Measurements from ENCODE around the gene SAMM50.

Gene SAMM50

GRCh38 chr22:43980996-43981395 lies 25.8 kb downstream of the SAMM50 start:
- DNase-seq: no peak

GRCh38 chr22:43983808-43984207 lies 28.6 kb downstream of the SAMM50 start:
- no peak for DNase-seq

DNA sequence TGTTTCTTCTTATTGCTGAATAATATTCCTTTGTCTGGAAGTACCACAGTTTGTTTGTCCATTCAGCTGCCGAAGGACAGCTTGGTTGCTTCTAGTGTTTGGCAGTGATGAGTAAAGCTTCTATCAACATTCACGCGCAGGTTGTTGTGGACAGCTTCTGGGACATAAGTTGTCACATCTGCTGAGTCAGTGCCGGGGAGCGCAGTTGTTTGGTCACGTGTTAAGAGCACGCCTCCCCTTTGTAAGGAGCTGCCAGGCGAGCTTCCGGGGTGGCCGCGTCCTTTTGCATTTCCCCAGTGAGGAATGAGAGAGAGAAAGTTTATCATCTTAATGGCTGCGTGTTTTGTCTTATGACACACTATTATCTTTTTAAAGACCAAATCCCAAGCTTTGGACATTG lies 30.3 kb downstream of the SAMM50 start:
- DNase-seq: peak; percentile 44

DNA sequence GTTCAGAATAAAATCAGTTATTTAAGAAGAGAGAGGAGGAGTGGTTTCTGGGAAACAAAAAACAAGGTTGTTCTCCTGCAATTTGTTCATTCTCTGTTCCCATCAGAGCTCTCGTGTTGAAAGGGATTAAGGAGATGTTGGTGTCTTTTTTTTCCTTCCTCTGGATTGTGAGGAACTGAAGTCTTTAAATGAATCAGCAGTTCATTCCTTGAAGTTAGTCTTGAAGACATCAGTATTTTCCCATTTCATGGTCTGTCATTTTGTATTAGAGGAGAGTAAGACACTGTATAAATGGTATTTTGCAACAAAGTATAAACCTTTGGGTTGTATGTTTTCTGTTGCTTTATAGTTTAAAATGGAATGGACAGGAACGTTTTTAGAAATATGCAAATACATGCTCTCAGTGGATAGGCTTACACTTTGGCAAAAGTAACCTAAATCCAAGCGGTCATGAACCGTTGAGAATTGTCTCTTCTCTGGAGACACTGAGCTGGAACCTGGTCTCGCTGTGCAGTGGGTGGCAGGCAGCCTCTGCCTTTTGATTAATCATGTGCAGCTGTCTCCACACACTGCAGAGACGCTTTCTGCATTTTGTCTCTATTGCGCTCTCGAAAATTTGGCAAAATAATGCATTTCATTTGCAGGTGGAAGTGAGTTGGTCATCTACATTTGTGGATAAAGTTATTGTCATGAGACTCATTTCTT lies 33.0 kb downstream of the SAMM50 start:
- no peak for DNase-seq

DNA sequence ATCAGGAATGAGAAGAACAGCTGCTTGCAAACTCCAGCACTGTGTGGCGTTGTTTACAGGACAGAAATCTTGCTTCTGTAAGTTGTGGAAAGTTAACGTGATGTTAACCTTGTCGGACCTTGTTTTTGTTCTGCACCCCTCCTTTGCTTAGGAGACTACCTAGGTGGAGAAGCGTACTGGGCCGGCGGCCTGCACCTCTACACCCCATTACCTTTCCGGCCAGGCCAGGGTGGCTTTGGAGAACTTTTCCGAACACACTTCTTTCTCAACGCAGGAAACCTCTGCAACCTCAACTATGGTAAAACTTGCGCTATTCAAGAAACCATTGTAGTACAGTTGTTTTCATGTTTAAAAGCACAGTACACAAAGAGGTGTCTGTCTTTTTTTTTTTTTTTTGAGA lies 33.7 kb downstream of the SAMM50 start:
- DNase-seq: no peak

DNA sequence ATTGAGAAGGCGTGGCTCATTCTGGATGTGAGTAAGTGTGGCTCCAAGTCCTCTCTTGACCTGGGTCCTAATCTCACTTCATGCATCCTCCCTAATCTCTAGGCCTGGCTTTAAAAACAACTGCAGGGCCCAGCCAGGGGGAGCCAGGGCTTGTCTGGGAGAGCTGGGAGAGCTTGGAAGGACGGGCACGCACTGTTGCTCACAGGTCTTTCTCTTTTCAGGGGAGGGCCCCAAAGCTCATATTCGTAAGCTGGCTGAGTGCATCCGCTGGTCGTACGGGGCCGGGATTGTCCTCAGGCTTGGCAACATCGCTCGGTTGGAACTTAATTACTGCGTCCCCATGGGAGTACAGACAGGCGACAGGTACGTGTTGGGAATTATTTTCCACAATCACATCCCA lies 34.8 kb downstream of the SAMM50 start:
- DNase-seq: no peak

DNA sequence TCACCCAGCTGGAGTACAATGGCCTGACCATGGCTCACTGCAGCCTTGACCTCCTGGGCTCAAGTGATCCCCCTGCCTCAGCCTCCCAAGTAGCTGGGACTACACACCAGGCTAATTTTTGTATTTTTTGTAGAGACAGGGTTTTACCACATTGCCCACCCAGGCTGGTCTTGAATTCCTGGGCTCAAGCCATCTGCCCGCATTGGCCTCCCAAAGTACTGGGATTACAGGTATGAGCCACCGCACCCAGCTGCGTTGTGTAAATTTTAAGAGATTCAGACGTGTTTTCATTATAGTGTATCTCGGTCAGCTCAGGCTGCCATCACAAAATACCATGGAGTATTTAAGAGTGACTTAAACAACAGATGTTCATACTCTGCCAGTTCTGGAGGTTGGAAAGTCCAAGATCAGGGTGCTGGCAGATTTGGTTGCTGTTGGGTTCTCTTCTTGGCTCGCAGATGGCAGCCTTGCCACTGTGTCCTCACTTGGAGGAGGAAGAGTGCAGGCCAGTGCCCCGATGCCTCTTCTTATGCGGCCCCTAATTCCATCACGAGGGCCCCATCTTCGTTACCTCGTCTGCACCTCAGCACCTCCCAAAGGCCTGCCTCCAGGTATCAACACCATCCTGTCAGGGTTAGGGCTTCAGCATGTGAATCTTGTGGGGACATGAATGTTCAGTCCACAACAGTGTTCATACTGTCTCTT lies 36.2 kb downstream of the SAMM50 start:
- DNase-seq: no peak

DNA sequence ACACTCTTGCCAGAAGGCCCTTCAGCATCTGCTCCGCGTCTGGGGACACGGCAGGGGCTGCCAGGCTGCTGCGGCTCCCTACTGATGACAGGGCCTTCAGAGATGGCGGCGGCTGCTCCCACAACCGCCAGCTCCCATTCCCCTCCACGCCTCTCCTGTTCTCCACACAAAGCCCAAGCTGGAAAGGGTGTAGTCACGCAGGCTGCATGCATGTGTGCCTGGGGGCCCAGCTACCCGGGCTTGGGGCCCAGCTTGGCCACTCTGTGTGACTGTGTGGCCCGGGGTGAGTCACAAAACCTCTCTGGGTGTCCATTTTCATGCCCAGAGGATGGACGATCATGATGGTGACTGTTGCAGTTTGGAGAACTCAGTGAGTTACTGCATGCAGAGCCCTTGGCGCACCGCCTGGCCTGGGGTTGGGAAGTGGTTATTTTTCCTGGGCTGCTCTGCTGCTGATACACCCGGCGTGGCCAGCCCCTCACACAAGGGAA lies 37.1 kb downstream of the SAMM50 start:
- DNase-seq: no peak

DNA sequence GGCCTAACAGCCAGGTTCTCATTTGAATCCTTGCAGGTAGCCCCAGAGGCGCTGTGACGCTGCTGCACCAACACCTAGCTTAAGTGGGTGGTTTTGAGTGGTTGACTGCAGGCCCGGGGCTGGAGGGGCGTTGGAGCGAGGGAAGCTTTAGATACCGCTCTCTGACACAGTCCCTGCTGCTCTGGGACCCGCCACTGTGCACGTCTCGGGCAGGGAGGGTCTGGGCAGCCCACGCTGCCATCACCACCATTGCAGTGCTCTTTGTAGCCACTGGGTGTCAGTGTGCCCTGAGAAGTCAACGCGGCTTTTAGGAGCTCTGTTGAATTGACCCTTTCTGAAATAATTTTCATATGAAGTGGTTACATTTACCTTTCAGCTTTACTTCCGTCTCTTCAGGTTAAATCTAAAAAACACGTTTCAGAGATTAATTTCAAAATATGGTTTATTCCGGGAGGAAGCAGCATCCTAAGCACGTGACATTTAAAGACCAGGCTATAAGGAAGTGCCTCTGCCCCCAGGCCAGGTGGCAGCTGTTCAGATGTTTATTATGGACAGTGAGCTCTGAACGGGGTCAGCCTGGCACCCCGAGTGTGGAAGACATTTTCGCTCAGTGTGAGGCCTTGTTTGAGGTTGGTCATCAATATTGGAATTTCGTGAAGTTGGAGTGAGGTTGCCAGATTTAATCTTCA lies 38.0 kb downstream of the SAMM50 start:
- DNase-seq: peak; percentile 32

DNA sequence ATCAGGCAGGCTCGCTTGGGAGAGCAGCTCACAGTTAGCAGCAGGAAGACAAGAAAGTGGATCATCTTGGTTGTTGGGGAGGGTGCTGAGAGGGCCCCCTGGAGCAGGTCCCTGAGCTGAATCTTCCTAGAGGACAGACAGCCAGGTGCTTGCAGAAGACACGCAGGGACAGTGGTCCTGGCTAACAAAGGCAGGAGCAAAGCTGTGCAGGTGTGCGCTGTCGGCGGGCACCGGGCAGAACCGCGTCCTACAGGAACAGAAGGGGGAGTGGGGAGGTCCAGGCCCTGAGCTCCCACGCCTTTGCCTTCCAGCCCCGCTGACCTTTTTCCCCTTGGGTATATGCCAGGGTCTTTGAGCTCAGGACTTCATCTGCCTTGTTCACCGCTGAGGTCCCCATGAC lies 38.8 kb downstream of the SAMM50 start:
- no peak for DNase-seq

DNA sequence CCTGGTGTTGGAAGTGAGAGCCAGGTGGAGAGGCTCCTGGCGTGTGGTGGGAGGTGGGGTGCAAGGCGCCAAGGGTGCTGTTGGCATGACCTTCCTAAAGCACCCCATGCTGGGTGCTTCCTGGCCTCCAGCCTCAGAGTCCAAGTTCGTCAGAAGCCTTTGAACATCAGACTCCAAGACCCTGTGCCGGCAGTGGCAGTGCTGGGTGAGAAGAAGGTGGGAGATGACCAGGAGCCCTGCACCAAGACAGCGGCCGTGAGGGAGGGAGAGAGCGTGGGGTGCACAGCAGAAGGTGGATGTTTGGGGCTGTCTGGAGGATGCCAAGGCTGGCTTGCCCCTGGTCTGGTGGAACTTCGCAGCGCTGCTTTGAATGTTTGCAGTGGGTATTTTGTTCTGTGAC lies 39.2 kb downstream of the SAMM50 start:
- DNase-seq: no peak

- DNase-seq: no peak
Measured at GRCh38 chr22:43995057-43995685, 39.9 kb downstream of the SAMM50 start.

GRCh38 chr22:43995798-43996169 lies 40.5 kb downstream of the SAMM50 start:
- DNase-seq: no peak

DNA sequence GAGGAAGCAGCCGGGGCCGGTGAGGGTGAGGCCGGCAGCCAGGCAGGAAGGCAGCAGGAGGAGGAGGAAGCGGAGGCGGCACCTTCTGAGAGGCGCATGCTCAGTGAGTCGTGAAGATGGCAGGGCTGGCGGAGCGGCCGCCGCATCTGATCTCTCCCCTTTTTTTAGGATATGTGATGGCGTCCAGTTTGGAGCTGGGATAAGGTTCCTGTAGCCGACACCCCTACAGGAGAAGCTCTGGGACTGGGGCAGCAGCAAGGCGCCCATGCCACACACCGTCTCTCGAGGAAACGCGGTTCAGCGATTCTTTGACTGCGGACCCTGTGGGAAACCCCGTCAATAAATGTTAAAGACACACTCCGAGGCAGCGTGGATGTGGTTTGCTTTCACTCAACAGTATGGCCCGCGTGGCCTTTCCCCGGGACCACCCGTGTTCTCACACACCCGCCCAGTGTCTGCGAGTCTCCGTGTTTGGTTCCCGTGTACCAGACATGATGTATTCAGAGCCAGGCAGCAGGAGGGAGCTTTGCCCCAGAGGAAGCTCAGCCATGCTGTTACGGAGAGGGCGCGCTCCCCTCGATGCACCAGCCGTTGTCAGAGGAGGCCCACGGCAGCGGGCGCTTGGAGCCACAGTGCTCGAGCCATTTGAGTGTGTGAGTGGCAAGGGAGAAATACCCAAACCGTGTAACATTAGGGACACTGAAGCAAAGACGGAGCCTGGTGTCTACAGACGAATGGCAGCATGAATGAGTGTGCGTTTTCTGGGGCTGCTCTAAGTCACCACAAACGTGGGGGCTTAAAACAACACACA lies 41.1 kb downstream of the SAMM50 start:
- DNase-seq: no peak

DNA sequence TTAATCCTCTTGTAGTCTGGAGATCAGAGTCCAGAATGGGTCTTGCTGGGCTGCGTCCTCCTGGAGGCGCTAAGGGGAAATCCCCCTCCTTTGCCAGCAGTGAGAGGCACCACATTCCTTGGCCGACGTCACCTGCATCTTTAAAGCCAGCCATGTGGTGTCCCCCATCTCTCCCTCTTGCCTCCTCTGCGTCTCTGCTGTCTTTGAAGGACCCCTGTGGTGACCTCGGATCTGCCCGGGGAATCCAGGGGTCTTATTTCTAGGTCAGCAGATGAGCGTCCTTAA lies 41.7 kb downstream of the SAMM50 start:
- no peak for DNase-seq

- DNase-seq: no peak
Measured at GRCh38 chr22:43998679-43999264, 43.5 kb downstream of the SAMM50 start.

- no peak for DNase-seq
Measured at GRCh38 chr22:43999378-43999777, 44.1 kb downstream of the SAMM50 start.

DNA sequence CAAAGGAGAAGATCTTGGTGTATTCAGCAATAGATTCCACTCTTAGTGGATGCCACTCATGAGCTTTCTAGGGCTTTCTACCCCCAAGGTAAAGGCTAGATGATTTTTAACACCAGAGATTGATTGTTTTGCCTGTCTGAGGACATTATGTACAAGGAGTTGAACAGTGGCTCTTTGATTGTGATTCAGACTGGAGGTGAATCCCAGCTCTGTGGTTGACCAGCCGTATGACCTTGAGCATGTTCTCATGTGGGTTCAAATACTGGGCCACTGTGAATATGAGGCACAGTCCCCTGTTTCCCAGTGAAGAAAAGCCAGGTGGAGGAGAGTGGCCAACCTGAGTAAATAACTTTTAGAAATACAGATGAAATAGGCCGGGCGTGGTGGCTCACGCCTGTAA lies 44.9 kb downstream of the SAMM50 start:
- no peak for DNase-seq

DNA sequence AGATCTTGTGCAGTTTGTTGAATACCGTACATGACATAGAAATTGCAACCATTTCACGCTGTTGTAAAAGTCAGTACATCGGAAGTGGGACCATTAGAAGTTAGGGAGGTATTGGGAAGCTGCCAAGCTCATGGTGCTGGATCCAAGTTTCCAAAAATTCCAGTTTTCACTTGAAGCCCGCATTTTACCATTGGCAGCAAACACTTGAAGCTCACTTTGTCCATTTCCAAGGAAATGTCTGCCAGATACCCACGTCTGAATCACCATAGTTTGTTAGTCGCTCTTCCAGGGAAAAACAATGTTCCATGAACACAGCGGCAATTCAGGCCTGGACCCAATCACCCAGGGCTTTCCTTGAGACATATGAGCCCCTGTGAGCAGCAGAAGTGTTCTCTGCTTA lies 46.3 kb downstream of the SAMM50 start:
- DNase-seq: no peak

DNA sequence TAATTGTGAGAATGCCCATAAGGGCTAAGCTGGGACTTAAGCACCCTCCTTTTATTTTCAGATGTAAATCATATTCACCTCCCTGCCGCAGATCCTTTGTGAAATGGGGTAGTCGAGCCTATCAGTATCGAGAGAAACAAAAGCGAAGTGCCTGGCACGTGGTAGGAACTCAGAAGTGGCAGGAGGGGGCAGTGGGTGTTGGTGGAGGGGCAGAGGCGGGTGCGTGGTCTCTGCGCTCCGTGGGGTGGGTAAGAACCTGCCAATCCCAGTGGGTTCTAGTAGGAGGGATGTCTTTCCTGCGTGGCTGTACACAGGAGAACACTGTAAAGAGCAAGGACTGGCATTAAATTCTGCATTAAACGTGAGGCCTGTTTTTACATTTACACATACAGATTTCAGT lies 47.1 kb downstream of the SAMM50 start:
- no peak for DNase-seq

- no peak for DNase-seq
Measured at GRCh38 chr22:44002997-44003396, 47.8 kb downstream of the SAMM50 start.

DNA sequence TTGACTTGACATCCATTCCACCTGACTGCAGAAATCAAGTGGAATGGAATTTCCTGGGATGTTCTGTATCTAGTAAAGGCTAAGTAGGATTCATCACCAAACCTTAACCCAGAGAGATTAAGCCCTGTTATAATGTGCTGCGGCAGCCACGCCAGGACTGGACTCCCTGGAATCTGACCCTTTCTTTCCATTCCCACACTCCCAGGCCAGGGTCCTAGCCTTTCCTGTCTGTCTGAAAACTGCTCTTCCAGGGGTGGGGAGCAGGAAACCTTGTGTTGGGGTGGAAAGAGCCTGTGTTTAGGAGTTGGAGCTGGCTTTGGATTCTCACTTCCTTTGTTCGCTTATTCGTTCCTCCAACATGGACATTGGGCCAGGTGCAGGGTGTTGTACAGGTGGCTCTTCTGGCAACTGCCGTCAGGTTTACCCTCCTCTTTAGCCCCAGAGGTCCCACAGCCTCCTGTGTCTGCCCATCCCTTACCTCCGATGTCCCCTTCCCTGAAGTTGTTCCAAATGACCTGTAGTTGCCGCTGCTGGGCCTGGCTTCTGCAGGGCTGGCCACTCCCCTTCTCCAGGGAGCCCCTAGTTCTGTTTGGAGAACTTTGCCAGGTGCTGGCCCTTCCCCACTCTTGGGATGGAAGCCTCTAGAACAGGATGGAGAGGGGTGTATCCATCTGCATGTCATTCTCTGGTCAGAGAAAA lies 48.3 kb downstream of the SAMM50 start:
- no peak for DNase-seq

All from midbrain (tissue), 1 donor.